Mucosa of descending colon (tissue), 3 donors: ENCODE measurements around the gene TRIO. TPM values are rescaled to one million over a fixed set of nuclear protein-coding genes. Genes with fewer than 3 reads are reported as not detected.

Source experiments
- ATAC-seq: fragments of 200-7000 bp; cut with Tn5 transposase; one replicate; pipeline ENCODE4 v1.9.1; 2020; ENCODE audit warnings: mild to moderate bottlenecking, moderate library complexity
- DNase-seq, 3 donors: peaks; one replicate each; pipeline ENCODE4 v3.0.0-alpha.2; 2020
- H3K36me3 ChIP-seq: fragments of 200-600 bp; one replicate; pipeline ENCODE4 v1.8.0; 2021; ENCODE audit warnings: low read depth, mild to moderate bottlenecking
- H3K4me1 ChIP-seq: fragments of 200-600 bp; one replicate; pipeline ENCODE4 v1.8.0; 2021; ENCODE audit warnings: low read depth, mild to moderate bottlenecking
- H3K4me3 ChIP-seq: fragments of 200-600 bp; one replicate; pipeline ENCODE4 v1.8.0; 2021; ENCODE audit warnings: mild to moderate bottlenecking
- H3K9me3 ChIP-seq: fragments of 200-600 bp; one replicate; pipeline ENCODE4 v1.8.0; 2021; ENCODE audit warnings: mild to moderate bottlenecking
- intact Hi-C, 2 donors: fragments of 100-400 bp; cut with DNase I in 1 of 2; cut with micrococcal nuclease in 1 of 2; formaldehyde crosslinking; loops; one replicate each; pipeline versions ENCODE4 v1.11.0 to v1.11.1; 2022; cut with DNase I, micrococcal nuclease
- total RNA-seq, 3 donors: library from RNA; stranded (reverse); fragmentation: NEBNext Ultra II Directional in 2 of 3; extraction: Animal tissue kit (Norgen Biotek cat#: 25700) in 2 of 3; gene quantifications; one replicate each; pipeline versions ENCODE4 v1.2.1 to v1.2.4, GENCODE V29; 2021 to 2023
- TF ChIP-seq, protein P1 (sequence below): fragments of 200-600 bp; IDR thresholded peaks from one replicate; pipeline ENCODE4 v1.8.0; 2022; ENCODE audit warnings: antibody characterized with exemption, mild to moderate bottlenecking
- donor health status: DM: no; HTN: no; CAD: no; lungs with moderate emphysema.
- donor health status: DM: no; HTN: no; CAD: no.
- donor health status: DM: no; HTN: yes; CAD: no.

Gene TRIO
- total RNA-seq, 3 donors from 2014 or later, result 164 to 231 (median 168) TPM

DNA sequence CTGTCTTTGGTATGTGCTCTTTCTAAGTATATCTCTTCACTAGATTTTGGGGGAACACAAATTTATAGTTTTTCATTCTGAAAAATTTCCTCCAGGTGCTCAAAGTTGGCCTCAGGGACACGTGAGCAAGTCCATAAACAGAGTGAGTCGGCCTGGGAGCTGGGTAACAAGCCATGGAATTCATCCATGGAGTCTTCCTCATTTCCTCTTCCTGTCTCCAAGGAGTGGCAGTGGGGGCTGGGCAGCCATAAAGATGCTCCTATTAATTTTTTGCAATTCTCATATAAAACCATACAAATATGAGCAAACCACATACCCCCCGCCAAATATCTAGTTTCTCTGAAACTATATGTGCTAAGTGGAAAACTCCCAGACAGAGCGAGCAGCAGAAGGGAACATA, 301.9 kb downstream of the TRIO start:
- DNase-seq (peak in 2 of 3 donors; percentile 52 to 55), ATAC-seq (peak; percentile 60)
- H3K4me1 ChIP-seq, result peaks cover 27% of the 10 kb centered on the region

DNA sequence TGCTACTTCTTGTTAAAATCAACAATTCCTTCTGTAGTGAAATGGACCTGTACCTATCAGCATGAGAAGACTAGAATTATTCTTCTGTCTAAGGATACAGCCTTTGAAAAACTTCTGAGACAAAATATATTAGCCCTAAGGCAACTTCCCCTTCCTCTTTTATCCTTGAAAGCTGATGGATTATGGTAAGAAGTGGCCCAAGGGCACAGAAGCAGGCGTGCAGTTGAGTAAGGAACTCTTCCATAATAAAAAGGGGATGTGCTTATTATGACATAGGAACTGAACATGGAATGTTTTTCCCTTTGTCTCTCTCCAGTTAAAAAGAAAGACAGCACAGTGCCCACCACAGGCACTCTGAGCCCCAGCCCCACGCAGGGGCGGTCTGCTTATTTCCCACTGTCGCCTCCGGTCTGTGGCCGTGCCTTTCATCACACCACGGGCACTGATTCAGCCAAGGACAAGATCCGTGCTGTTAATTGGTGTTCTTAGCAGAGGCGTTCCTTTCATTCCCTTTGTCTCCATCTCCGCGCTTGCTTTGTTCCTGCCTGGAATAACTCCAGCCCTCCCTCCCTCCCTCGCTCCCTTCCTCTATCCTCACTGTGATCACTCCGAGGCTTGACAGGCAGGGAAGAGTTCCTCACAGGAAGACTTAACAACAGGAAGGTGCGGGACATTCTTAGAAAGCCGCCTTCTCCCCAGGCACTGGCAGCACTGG, 302.6 kb downstream of the TRIO start:
- intact Hi-C loops, result no loop called here
- Histone ChIP-seq H3K9me3 (no peaks in the 10 kb centered on the region), H3K36me3 (no peaks in the 10 kb centered on the region), H3K4me1 (peaks cover 27% of the 10 kb centered on the region), H3K4me3 (no peak overlapping the region)
- TF ChIP-seq, protein P1, sequence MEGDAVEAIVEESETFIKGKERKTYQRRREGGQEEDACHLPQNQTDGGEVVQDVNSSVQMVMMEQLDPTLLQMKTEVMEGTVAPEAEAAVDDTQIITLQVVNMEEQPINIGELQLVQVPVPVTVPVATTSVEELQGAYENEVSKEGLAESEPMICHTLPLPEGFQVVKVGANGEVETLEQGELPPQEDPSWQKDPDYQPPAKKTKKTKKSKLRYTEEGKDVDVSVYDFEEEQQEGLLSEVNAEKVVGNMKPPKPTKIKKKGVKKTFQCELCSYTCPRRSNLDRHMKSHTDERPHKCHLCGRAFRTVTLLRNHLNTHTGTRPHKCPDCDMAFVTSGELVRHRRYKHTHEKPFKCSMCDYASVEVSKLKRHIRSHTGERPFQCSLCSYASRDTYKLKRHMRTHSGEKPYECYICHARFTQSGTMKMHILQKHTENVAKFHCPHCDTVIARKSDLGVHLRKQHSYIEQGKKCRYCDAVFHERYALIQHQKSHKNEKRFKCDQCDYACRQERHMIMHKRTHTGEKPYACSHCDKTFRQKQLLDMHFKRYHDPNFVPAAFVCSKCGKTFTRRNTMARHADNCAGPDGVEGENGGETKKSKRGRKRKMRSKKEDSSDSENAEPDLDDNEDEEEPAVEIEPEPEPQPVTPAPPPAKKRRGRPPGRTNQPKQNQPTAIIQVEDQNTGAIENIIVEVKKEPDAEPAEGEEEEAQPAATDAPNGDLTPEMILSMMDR, result no peak
- no peak for ATAC-seq
- no peak for DNase-seq

More for the DNA sequence above, 301.9 kb downstream of the TRIO start:
- Histone ChIP-seq H3K9me3 (no peaks in the 10 kb centered on the region), H3K36me3 (no peaks in the 10 kb centered on the region), H3K4me3 (no peak overlapping the region)
- intact Hi-C loops, result no loop called here
- TF ChIP-seq, protein P1, result no peak

DNA sequence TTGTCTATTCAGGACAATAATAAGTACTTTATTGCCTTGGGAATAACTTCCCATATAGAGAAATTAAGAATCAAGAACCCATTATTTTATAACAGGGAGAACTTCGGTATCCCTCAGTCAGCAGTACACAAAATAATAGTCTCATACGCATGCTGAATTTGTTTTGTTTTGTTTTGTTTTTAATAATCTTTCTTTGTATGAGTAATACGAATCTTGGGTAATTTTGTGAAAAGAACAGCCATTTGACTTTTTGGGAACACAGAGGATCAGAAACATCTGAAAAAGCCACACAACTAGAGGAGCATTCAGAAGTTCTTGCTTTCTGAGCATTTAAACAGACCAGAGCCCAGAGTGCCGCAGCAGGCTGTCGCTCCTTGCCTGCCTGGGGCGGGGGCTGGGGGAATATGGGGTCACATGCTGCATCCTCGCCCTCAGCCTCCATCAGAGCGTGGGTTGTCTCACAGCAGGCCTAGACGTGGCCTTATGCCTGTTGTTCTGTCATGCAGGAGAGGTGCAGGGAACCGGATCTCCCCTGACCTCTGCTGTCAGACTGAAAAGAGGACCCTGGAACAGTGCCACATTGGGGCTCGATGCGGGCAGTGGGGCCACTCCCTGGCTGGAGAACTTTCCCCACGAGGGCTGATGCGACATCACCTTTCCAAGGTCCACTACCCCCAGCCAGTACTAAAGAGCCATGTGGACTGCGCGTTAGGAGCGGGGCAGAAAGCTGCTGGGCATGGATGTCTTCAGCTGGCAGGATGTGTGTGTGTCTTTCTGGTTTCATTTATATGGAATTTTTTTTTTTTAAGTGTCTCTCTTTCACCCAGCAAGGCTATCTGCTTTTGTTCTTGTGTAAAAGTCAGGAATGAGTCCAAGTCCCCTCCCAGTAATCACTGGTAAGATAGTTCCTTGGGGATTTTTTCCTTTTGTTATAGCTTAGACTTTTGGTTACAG, 305.1 kb downstream of the TRIO start:
- ATAC-seq, result peak; percentile 50

DNA sequence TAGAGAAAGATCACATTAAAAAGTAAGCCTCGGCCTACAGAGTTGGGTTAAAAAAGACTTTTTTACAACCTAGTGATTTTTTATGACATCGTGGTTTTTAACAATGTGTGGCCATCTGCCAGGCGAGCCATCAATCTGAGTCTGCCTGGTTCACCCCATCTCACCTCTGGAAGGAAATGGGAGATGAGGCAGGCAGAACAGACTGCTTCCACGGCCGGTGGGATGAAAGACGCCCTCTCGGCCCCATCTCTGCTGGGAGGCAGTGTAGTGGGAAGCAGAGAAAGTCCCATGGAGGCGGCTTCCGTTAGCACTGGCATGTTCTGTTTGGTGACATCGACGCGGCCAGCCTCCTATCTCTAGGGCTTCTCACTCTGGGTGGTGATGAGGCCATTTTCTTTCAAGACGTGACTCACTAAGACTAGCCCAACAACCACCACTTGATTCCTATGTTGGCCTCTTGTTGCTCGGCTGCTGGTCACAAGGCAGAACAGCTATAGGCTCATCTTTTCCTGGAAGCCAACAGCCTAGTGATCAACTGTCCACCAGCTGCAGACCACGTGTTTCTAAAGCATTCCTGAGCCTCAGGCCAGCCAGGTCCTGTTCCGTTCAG, 306.0 kb downstream of the TRIO start:
- peak; percentile 62 for ATAC-seq
- TF ChIP-seq, protein P1, result no peak
- Histone ChIP-seq H3K4me1 (peaks cover 21% of the 10 kb centered on the region), H3K9me3 (no peaks in the 10 kb centered on the region), H3K36me3 (no peaks in the 10 kb centered on the region), H3K4me3 (no peak overlapping the region)
- intact Hi-C loops, result no loop called here
- DNase-seq, result peak in 2 of 3 donors; percentile 63 to 71

More for the DNA sequence above, 305.1 kb downstream of the TRIO start:
- Histone ChIP-seq H3K36me3 (no peaks in the 10 kb centered on the region), H3K9me3 (no peaks in the 10 kb centered on the region), H3K4me1 (peaks cover 21% of the 10 kb centered on the region), H3K4me3 (no peak overlapping the region)
- intact Hi-C loops, result no loop called here
- TF ChIP-seq, protein P1, result no peak
- peak in 2 of 3 donors; percentile 40 to 55 for DNase-seq

DNA sequence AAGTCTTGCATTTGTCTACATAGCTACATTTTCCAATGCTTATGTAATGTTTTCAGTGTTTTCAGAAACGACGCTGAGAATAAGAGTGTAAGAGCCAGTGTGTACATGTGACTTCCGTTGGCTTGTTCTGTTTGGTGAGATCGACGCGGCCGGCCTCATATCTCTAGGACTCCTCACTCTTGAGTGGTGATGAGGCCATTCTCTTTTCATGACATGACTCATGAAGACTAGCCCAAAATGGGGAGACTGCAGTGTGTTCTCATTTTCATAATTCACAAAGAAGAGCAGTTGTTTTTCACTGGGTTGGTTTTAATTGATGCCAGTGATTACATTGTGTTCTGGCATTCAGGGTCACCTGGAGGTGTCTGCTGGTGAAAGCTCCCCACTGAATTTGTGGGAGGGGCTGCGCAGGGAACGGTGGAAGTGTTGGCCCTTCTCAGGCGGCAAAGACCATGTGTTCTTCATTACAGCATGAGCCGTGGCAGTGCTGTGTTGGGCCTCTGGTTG, 306.9 kb downstream of the TRIO start:
- Histone ChIP-seq H3K9me3 (no peaks in the 10 kb centered on the region), H3K4me1 (peaks cover 21% of the 10 kb centered on the region), H3K4me3 (no peak overlapping the region), H3K36me3 (no peaks in the 10 kb centered on the region)
- DNase-seq (peak in 1 of 3 donors; percentile 24), ATAC-seq (peak; percentile 13)
- intact Hi-C loops, result no loop called here
- TF ChIP-seq, protein P1, result no peak
